Measurements from ENCODE around the gene TLR8. TPM values are rescaled to one million over a fixed set of nuclear protein-coding genes. Genes with fewer than 3 reads are reported as not detected.

Gene TLR8
- total RNA-seq, 1 experiment from 2014 or later = not detected

- CTCF ChIA-PET = no interaction called here
- in situ Hi-C loops (cut with HindIII; ENCODE audit: low pct_unique_long_range_greater_than_20kb, low sequenced_read_pairs) (no loop called here), intact Hi-C loops (cut with micrococcal nuclease; ENCODE audit: unreplicated experiment) (no loop called here)
- ATAC-seq (no peak), DNase-seq (ENCODE audit: low read depth, low spot score) (no peak)
- Histone ChIP-seq H3K36me3 (ENCODE audit: control insufficient read depth, insufficient read depth, low read length) (no peaks in the 10 kb centered on the region), H3K27ac (ENCODE audit: low read length) (no peak overlapping the region), H3K27me3 (ENCODE audit: control insufficient read depth, insufficient read depth, low read length) (no peaks in the 10 kb centered on the region), H3K4me3 (ENCODE audit: low read depth in 2 of 2, low read length in 2 of 2) (no peak overlapping the region), H3K9me3 (ENCODE audit: control insufficient read depth, insufficient read depth, low read depth, low read length) (no peaks in the 10 kb centered on the region), H3K4me1 (ENCODE audit: control insufficient read depth, insufficient read depth, low read length) (no peaks in the 10 kb centered on the region)
- no TSS peak for BruUV-seq (replicated peaks)
- TF ChIP-seq TCF7L2 (IDR thresholded peaks at IDR 0.05; ENCODE audit: low read depth, low read length) = no peak
- no peak for TF ChIP-seq POLR2AphosphoS5 (IDR thresholded peaks at IDR 0.05; ENCODE audit: low read depth, low read length)
- TF ChIP-seq REST (IDR thresholded peaks at IDR 0.05; ENCODE audit: insufficient read depth in 1 of 2, low read depth in 2 of 2, low read length in 1 of 2) = no peak
- no peak for TF ChIP-seq SIN3A (IDR thresholded peaks at IDR 0.05; ENCODE audit: borderline replicate concordance, insufficient read depth, low read depth, low read length)
- TF ChIP-seq CTCF (IDR thresholded peaks at IDR 0.05) = no peak
- POLR2A ChIA-PET = no interaction called here
Observed at GRCh38 chrX:12929701-12930100, 23.3 kb downstream of the TLR8 start.

- DNase-seq (ENCODE audit: low read depth, low spot score) = no peak
- CTCF ChIA-PET = no interaction called here
- in situ Hi-C loops (cut with HindIII; ENCODE audit: low pct_unique_long_range_greater_than_20kb, low sequenced_read_pairs) = no loop called here
Observed at GRCh38 chrX:12930150-12930549, 23.7 kb downstream of the TLR8 start.

More at GRCh38 chrX:12930150-12930549, 23.7 kb downstream of the TLR8 start:
- no peak overlapping the region for H3K4me3 ChIP-seq (ENCODE audit: low read depth in 2 of 2, low read length in 2 of 2)
- H3K36me3 ChIP-seq (ENCODE audit: control insufficient read depth, insufficient read depth, low read length) = no peaks in the 10 kb centered on the region
- POLR2A ChIA-PET = no interaction called here
- intact Hi-C loops (cut with micrococcal nuclease; ENCODE audit: unreplicated experiment) = no loop called here
- ATAC-seq = no peak
- no TSS peak for BruUV-seq (replicated peaks)
- no peaks in the 10 kb centered on the region for H3K9me3 ChIP-seq (ENCODE audit: control insufficient read depth, insufficient read depth, low read depth, low read length)
- TF ChIP-seq CTCF (IDR thresholded peaks at IDR 0.05) (no peak), TCF7L2 (IDR thresholded peaks at IDR 0.05; ENCODE audit: low read depth, low read length) (no peak), REST (IDR thresholded peaks at IDR 0.05; ENCODE audit: insufficient read depth in 1 of 2, low read depth in 2 of 2, low read length in 1 of 2) (no peak), POLR2AphosphoS5 (IDR thresholded peaks at IDR 0.05; ENCODE audit: low read depth, low read length) (no peak), SIN3A (IDR thresholded peaks at IDR 0.05; ENCODE audit: borderline replicate concordance, insufficient read depth, low read depth, low read length) (no peak)
- no peaks in the 10 kb centered on the region for H3K27me3 ChIP-seq (ENCODE audit: control insufficient read depth, insufficient read depth, low read length)
- no peaks in the 10 kb centered on the region for H3K4me1 ChIP-seq (ENCODE audit: control insufficient read depth, insufficient read depth, low read length)
- H3K27ac ChIP-seq (ENCODE audit: low read length) = no peak overlapping the region

Measured in Panc1 (cell line).